Left colon (tissue), 2 donors: Measurements from ENCODE around the gene OR4K5. TPM values are rescaled to one million over a fixed set of nuclear protein-coding genes. Genes with fewer than 3 reads are reported as not detected.
"Not testable (repeated sequence)": the region's sequence is repeated elsewhere in the genome, so short reads cannot be mapped to it uniquely, and the experiment has no call there.

Experiments
- ATAC-seq: fragments of 200-7000 bp; cut with Tn5 transposase; one replicate; pipeline ENCODE4 v1.9.1; 2020; ENCODE audit warnings: mild to moderate bottlenecking, moderate library complexity
- DNase-seq, 2 donors: peaks; one replicate each; pipeline ENCODE4 v3.0.0-alpha.2; 2020
- intact Hi-C, 2 donors: fragments of 100-400 bp; cut with DNase I in 1 of 2; cut with micrococcal nuclease in 1 of 2; formaldehyde crosslinking; loops; one replicate each; pipeline versions ENCODE4 v1.11.2 to v1.14.0; 2022; cut with DNase I, micrococcal nuclease
- long read RNA-seq: library from polyadenylated mRNA; unstranded; transcript quantifications from one replicate; pipeline ENCODE4 v2.0.0, GENCODE V29; 2021
- total RNA-seq, 2 donors: library from RNA; stranded (reverse); fragmentation: NEBNext Ultra II Directional; extraction: Animal tissue kit (Norgen Biotek cat#: 25700); gene quantifications; one replicate each; pipeline ENCODE4 v1.2.1, GENCODE V29; 2021
- donor health status: DM: no; HTN: no; CAD: no.
- donor health status: DM: yes; HTN: yes; CAD: no.

The OR4K5 gene, protein sequence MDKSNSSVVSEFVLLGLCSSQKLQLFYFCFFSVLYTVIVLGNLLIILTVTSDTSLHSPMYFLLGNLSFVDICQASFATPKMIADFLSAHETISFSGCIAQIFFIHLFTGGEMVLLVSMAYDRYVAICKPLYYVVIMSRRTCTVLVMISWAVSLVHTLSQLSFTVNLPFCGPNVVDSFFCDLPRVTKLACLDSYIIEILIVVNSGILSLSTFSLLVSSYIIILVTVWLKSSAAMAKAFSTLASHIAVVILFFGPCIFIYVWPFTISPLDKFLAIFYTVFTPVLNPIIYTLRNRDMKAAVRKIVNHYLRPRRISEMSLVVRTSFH
- not detected for total RNA-seq
- long read RNA-seq, result 0 reads

DNA sequence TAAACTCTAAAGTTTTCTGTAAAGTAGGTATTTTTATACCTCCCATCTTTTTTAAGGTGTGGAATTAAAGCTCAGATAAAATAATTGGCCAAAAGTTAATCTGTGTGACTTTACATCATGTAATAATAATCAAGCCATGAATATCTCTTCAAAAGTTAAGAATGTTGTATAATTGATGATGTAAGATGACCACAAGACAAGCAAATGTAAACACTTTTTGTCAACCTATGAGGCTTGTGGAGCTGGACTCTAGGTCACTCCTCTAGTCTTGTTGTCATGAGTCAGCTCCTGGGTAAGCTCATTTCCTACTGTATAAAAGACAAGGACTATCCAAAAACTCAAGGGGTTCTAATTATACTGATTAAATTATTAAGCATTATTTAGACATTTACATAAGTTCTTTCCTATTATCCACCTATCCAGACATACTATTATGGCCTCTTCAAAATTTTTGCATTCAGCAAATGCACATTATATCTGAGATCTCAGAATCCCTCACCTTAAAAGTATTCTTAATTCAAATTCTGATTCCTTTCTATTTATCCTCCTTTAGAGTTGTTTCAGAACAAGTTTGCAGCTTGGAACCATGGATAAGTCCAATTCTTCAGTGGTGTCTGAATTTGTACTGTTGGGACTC lies at the start of gene OR4K5:
Gene OR4K5 (plus strand): TSS at position 587 of the 637 bp plus-strand sequence. CDS start 0 bp downstream, at position 587.
- DNase-seq (no peak), ATAC-seq (no peak)
- intact Hi-C loops, result no loop called here

DNA sequence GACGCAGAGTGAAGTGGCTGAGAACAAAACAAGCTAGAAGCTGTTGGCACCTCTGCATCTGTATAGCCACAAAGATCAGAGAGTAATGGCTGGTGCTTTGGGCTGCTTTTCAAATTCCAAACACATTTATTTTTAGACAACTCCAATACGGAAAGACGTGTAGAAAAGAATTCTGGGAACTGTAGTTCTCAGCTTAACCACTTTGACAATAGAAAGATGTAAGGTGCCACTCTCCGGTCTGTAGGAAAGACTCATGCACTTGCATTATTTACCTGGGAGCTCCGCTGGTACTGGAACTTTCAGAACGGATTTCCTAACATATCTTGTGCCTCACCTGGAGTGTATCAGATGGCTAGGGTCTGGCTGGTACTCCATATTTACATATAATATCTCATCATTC lies 47.2 kb upstream of the OR4K5 start:
- ATAC-seq, result no peak
- intact Hi-C loops, result no loop called here
- no peak for DNase-seq

DNA sequence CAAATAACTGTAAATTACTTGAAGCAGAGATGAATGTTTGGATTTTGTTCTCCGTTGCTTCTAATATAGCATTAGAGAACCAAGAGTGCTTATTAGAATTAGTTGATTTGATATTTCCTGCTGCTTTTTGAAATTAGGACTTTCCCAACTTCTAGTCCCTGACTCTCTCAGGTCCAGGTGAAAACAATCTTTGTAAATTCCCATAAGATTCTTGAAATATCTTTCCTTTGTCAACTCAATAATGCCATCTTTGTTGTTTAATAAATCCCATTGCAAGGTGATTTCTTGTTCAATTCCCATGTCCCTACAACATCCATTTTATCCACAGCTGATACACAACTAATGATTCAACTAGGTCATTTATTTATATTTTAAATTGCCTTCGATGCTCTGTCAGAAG lies 45.6 kb upstream of the OR4K5 start, which contains the start of gene OR4K2:
Gene OR4K2 (plus strand): TSS at position 301 of the 400 bp plus-strand sequence. CDS start 1,126 bp downstream, outside the sequence.
- DNase-seq, result no peak
- intact Hi-C loops, result no loop called here
- ATAC-seq, result no peak

DNA sequence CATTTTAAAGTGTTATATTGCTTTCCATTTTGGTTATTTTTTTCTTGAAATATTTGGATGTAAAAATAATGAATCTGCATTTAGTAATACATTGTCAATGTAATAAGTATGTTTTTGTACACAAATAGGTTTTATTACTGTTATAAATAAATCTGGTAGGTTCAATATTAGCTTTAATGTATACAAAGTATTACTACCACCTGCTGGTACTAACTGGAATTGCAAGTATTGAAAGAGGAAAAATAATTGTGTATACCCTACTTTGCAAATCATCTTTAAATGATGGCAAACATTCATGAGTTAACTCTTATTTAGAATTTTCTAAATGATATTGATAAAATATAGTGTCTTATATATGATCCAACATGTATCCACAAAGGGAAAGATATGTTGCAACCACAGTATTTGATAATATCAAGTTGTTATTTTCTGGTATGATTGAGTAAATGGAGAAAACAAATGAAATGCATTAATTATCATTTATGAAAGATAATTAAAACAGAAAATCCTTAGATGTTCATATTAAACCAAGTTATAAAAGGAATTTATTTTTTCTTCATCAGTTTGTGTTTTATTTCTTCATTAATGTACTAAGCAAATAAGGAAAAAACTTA lies 42.3 kb upstream of the OR4K5 start:
- DNase-seq (no peak), ATAC-seq (no peak)
- intact Hi-C loops, result no loop called here

DNA sequence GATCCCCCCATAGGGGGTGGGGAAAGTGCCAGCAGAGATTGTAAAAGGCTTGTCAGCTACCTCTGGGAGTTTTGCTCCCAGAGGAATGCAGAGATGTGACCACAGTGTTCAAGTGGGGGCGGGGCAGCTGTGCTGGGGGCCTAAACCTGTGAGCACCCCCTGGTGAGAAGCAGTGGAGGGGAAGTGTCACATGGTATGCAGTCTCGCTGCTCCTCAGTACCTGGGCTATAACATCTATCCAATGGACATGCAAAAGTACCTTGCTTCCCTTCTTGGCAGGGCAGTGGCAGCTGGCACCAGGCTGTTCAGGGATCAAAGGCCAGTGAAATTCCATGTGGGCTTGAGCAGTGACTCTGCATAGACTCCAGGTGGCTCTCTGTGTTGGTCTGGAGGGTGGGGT lies 25.1 kb upstream of the OR4K5 start:
- intact Hi-C loops, result no loop called here
- ATAC-seq (no peak), DNase-seq (no peak)

DNA sequence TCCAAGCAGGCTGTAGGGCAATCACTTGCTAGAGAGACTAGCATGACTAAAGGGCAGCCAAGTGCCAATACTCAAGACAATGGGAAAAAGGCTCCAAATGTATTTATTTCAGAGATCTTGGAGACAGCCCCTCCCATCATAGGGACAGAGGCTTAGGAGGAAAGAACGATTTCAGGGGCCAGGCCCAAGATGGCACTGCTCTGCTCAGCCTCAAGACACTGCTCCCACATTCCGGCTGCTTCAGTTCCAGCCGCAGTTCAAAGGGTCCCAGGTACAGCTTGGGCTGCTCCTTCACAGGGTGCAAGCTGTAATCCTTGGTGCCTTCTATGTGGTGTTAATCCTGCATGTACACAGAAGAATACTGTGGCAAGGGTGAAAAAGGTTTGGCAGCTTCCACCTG lies 19.4 kb upstream of the OR4K5 start:
- ATAC-seq (no peak), DNase-seq (no peak)
- intact Hi-C loops, result no loop called here

DNA sequence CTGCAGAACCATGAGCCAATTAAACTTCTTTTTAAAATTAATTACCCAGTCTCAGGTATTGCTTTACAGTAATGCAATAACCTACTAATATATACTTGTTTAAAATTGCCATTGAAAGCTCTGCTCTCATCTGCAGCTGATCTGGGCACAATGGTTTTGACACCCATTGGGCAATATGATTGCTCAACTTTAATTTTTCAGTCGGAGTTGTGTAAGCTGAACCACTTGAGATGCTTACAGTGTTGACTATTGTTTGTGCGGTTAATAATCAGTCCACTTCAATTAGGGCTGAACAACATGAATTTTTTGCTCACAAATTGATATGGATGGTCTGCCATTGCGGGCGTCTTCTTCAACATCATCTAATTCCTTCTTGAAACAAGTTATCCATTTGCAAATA lies 18.0 kb upstream of the OR4K5 start:
- DNase-seq, result no peak
- intact Hi-C loops, result no loop called here
- no peak for ATAC-seq

DNA sequence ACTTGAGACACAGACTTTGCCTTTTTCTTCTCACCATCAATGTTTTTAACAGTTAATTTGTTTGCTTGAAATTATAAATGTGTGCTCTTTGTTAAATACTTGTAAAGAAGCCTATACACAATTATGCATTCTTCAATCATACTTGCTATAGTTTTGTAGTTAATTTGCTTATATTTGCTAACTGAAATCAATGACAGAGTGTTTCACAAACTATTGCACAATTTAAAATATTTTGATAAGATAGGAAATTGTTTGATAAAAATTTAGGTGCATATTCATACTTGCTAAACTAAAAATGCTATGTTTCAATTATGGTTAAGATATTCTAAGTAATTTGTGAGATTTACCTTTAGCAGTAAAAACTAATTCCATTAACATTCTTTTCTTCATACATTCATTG lies 13.7 kb upstream of the OR4K5 start:
- intact Hi-C loops, result no loop called here
- DNase-seq (no peak), ATAC-seq (no peak)

DNA sequence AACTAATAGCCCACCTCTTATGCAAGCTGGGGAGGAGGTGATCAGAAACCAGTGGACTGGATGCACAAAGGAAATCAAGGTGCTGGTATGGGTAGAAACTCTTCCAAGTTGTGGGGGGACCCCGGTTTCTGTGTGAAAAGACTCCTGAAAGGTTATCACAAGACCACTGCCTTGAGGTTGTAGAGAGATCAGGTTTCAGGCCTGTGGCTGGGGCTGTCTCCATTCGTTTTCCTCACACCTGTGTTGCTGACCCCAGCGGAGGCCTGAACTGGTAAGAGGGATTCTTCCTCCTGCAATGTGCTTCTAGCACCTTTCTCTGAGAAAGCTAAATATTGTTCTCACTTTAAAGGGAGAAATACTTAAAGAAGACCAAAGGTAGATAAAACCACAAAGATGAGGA lies 9.3 kb upstream of the OR4K5 start:
- intact Hi-C loops, result no loop called here
- no peak for ATAC-seq

DNA sequence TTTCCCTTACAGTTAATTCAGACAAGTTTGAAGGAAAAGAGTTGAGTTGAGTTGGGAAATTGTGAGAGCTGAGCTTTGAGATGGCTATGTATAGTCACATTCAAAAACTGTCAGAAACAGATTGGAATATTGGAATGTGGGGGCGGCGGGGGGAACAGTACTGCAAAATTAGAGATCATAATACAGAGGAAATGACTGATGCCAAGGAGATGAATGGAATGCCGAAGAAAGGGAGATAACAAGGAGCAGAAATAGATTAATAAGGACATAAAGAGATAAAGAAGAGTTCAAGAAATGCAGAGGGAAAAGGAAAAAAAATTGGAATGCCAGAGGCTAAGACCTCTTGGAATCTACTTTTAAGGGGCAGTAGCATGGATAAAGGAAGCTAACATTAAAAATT lies 3.2 kb upstream of the OR4K5 start:
- ATAC-seq, result no peak
- no peak for DNase-seq
- intact Hi-C loops, result no loop called here

More for the DNA sequence above, 9.3 kb upstream of the OR4K5 start:
- DNase-seq, result no peak

DNA sequence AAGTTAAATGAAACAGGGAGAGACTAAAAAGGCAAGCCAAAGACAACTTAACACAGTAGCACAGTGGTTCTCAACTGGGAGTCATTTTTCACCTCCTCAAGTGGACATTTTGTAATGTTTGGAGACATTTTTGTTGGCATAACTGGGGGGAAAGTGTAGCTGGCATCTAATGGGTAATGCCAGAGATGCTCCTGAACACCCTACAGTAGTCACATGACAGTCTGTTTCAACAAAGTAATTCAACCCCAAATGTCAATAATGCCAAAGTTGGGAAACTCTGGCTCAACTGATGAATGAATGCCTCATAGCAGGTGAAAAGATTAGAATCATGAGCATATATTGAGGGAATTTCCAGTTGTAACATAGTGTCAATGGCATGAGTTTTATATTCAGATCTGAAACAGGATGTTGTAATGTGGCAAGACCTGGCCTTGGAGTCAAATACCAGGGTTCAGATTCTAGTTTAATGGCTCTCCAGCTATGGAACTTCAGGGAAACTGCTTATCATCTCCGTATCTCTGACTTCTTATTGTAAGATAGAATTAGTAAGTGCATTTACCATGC lies 2.4 kb upstream of the OR4K5 start:
- intact Hi-C loops, result no loop called here
- no peak for ATAC-seq

DNA sequence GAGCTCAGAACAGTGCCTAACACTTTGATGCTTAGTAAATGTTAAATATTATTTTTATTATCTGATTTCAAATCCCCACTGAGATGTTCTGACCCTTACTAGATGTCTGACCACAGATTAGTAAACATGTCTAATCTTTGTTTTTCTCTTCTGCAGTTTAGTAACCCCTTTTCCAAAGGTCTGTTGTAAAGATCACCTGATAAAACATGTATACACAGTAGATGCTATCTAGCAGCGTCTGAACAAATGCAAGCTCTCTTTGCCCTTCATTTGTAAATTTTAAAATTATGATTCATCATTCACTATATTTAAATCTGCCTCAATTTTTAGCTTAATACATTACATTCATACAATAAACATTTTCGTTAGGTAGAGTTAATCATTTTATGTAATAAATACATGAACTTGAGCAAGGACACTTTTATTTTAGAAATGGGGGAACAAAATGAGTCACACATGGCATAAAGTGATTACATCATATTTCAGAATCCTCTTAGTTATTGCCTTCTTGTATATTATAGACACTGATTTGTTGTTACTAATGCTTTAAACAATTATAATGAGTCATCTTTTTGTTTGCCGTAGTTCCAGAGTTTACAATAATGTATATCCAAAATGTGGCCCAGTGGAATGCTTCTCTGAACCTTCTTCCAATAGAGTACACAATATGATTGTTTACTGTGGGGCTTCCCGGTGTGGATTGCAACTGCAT lies 1.7 kb upstream of the OR4K5 start:
- ATAC-seq, result no peak
- no peak for DNase-seq
- intact Hi-C loops, result no loop called here

More for the DNA sequence above, 2.4 kb upstream of the OR4K5 start:
- no peak for DNase-seq

DNA sequence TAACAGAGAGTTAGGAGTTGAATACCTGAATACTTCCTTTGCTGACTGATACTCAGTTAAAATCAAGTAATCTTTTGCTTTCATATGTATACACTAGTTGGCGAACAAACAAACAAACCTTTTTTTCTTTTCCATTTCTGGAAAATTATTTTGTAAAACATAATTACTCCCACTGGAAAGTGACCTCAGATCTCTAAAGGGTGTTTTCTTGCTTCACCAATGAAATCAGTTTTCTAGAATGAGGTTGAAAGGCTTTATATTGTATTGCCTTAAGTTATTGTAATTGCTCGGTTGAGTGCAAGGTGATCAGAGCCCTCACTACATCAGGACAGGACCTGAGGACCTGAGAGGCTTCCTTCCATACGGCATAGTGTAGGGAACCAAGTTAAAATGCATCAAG lies 10.2 kb downstream of the OR4K5 start, which contains the start of gene OR4K1:
Gene OR4K1 (plus strand): TSS at position 301 of the 400 bp plus-strand sequence. CDS start 4,750 bp downstream, outside the sequence.
- intact Hi-C loops, result no loop called here
- no peak for ATAC-seq
- no peak for DNase-seq

DNA sequence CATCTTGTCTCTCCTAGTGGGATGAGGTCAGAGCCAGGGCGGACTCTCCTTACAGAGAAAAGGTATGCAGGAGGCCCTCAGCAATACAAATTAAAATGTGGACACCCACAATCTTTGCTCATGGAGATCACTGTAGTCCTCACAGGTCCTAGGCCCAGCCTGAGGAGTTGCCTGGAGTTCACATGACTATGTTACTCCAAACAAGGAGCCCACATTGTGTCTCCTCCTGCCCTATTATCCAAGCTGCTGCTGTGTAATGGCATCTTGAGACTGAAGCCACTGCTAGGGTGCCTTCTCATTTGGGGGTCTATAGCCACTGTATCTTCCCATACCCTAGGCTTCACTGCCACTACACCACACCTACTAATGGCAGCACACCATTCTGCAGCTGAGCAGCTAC lies 21.3 kb downstream of the OR4K5 start:
- intact Hi-C loops, result no loop called here
- no peak for ATAC-seq
- DNase-seq, result no peak

DNA sequence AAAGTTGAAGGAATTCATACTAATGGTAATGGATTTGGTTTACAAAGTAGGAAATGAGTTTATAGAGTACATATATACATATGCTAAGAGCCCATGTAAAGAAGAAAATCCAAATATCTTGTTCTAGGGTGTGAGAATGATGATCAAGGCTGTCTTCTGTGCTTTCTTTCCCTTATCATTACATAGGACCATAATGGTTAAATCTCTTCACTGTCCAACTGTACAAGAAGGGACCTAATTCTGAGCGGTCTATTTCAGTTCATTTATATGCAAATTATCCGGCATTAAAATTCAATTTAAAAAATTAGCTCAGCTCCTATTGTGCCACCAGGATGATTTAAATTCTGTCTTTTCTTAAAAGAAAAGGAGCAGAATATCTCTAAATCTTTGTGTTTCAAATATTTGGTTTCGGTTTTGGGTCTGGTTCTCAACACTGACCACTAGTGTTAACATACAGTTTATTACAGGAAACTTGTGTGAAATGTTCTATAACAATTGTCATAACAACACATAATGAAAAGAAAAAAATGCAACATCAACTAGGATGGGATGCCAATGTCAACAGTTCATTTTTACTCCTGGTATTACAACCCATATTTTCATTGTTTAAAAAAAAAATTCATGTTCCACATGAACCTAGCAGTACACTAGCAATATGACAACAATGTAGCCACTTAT lies 27.1 kb downstream of the OR4K5 start:
- intact Hi-C loops, result no loop called here
- no peak for DNase-seq
- no peak for ATAC-seq

DNA sequence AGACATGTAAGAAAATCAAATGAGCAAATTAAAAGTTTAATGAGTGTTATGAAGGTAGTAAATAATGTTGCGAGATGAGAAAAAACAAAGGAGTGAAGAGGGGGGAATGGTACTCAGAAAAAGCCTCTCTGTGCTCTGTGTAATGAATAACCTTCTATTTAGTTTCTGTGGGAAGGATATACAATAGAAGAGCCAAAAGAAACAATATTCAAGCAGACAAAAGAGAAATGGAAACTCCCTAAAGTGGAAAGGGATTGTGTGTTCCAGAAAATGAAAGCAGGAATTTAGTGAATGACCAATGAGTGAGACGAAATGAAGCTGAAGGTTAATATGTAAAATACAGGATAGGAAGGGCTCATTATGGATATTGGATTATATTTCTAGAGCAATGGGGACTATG lies 28.8 kb downstream of the OR4K5 start:
- no peak for ATAC-seq
- intact Hi-C loops, result no loop called here
- no peak for DNase-seq

DNA sequence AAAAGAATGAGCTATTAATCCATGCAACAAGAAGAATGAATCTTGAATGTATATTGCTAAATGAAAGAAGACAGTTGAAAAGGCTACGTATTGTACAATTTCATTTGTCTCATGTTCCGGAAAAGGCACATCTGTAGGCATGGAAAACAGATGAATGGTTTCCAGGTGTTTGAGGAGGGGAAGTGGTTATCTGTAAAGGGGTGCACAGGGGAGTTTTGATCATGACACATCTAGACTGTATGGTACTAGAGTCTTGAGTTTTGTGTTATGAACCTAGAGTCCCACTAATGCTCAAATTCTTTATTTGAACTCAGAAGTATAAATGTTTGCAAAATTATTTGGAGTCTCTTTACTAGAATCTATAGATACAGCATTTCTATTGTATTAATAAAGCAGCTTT lies 49.3 kb downstream of the OR4K5 start:
- ATAC-seq, DNase-seq, intact Hi-C loops: not testable (repeated sequence)
